Left renal cortex interstitium (tissue), 4 donors: ENCODE measurements around the gene ADAMTS18. TPM values are rescaled to one million over a fixed set of nuclear protein-coding genes. Genes with fewer than 3 reads are reported as not detected.

Experiments used
- DNase-seq, 4 donors: peaks; one replicate each; pipeline ENCODE4 v3.0.0-alpha.2; 2013; ENCODE audit warnings: low read depth in 4 of 4, low spot score in 2 of 4, missing footprints in 1 of 4
- polyA plus RNA-seq, 4 donors: library from polyadenylated mRNA; unstranded; fragments of 120-200 nt; gene quantifications; one replicate each; pipeline ENCODE4 v1.2.1, GENCODE V29; 2013; ENCODE audit not compliant: insufficient read length in 4 of 4

Gene ADAMTS18
- polyA plus RNA-seq, 4 donors = 2.6 to 7.6 (median 3.7) TPM

DNA sequence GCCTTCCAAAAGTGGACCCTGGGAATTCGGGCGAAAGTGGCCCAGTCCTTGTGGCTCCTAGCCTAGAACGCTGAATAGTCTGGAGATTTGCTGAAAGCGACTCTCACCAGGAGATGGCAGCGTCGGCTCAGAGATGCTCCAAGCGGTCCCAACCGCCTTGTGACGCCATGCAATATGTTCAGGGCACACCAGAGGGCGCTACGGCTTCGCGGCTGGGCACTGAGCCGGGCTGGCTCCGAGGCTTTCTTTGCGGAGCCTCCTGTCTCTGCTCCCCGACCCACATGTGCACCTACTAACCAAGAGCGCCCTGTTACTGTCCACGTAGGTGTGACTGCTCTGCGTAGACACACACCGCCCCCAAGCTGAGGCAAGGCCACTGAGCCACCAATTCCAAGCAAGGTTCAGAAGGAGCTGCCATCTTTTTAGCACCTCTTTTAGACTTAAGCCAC lies 198.7 kb downstream of the ADAMTS18 start:
- DNase-seq = peak; percentile 66 to 77 (median 70)

DNA sequence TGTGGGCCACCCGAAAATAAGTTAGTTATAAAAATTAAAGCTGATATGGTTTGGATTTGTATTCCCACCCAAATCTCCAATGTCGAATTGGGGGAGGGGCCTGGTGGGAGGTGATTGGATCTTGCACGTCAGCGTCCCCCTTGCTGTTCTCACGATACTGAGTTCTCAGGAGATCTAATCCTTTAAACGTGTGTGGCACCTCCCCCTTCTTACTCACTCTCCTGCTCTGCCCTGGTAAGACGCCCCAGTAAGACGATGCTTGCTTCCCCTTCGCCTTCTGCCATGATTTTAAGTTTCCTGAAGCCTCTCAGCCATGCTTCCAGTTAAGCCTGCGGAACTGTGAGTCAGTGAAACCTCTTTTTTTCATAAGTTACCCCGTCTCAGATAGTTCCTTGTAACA lies 200.2 kb downstream of the ADAMTS18 start:
- no peak for DNase-seq

DNA sequence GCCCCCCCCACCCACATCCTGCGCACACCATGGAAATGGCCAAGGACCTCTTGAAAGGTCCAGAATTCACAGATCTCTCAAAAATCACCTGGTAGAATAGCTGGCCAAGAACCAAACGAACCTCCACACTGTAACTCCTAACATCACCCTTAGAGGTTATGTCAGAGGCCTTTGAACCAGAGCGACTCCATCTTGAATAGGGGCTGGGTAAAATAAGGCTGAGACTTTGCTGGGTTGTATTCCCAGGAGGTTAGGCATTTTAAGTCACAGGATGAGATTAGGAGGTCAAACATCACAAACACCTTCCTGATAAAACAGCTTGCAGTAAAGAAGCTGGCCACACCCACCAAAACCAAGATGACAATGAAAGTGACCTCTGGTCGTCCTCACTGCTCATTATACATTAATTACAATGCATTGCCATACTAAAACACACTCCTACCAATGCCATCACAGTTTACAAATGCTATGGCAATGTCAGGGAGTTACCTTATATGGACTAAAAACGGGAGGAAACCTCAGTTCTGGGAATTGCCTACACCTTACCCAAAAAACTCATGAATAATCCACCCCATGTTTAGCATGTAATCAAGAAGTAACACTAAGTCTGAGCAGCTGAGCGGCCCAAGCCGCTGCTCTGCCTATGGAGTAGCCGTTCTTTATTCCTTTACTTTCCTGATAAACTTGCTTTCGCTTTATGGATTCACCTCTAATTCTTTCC lies 200.9 kb downstream of the ADAMTS18 start:
- no peak for DNase-seq

Other genes with a start within 250 kb of the ADAMTS18 start
- 10 to 100 TPM; 21.0 to 35.3 (median 27.2) TPM for gene MON1B, start 243.8 kb downstream of the ADAMTS18 start, polyA plus RNA-seq
- gene SYCE1L, start 235.6 kb downstream of the ADAMTS18 start, polyA plus RNA-seq = 10 to 100 TPM in 2 of 4 donors, 1 to 10 TPM in 2; 1.8 to 13.8 (median 8.2) TPM